Glomerular endothelial cell (primary cell): Measurements from ENCODE around the gene SON. TPM values are rescaled to one million over a fixed set of nuclear protein-coding genes. Genes with fewer than 3 reads are reported as not detected.
"Not testable (repeated sequence)": the region's sequence is repeated elsewhere in the genome, so short reads cannot be mapped to it uniquely, and the experiment has no call there.

Experiments used
- DNase-seq: peaks from one replicate; pipeline ENCODE4 v3.0.0-alpha.2; 2011; ENCODE audit warnings: low read depth, low spot score; ENCODE audit errors: extremely low read depth
- total RNA-seq: library from RNA; depleted of rRNA; stranded (reverse); fragments of >200 nt; gene quantifications from 2 replicates; pipeline ENCODE4 v1.2.3, GENCODE V29; 2015

Gene SON
- total RNA-seq, 1 donor from 2014 or later: 208 TPM

- no peak for DNase-seq
Measured at GRCh38 chr21:33566514-33566913, 23.7 kb downstream of the SON start.

- DNase-seq: no peak
Measured at GRCh38 chr21:33567914-33568313, 25.1 kb downstream of the SON start.

DNA sequence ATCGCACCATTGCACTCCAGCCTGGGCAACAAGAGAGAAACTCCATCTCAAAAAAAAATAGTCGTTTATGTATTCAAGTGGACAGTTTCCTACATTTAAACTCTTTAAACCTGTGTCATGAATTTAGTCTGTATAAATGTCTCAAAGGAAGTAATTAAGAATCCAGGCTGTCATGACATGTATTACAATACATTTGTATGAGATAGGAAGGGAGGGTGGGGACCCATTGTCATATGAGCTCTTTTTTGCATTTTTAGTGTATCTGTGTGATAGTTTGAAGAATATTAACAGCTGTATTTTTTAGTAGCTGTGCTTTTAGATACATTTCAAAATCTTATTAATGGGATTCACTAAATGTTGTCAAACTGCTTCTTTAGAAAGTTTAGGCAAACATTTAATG is 25.6 kb downstream of the SON start:
- no peak for DNase-seq

DNA sequence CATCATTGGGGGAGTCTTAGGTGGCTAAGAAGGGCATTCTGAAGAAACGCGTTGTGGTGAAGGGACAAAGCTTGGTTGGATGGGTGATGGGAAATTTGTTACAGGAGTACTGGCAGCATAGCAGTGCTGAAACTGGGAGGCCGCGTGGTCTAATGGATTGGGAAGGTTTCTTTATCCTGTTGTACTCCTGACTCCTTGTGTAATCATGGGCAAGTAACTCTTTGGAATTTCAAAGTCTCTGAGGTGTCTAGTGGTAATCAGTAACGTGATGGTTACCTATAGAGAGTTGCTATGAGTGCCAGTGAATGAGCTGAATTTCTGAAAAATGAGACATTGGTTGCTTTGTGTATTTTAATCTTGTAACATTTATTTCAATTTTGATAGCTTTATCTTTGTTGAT is 27.2 kb downstream of the SON start:
- DNase-seq: no peak

- no peak for DNase-seq
Measured at GRCh38 chr21:33572350-33572749, 29.5 kb downstream of the SON start.

DNA sequence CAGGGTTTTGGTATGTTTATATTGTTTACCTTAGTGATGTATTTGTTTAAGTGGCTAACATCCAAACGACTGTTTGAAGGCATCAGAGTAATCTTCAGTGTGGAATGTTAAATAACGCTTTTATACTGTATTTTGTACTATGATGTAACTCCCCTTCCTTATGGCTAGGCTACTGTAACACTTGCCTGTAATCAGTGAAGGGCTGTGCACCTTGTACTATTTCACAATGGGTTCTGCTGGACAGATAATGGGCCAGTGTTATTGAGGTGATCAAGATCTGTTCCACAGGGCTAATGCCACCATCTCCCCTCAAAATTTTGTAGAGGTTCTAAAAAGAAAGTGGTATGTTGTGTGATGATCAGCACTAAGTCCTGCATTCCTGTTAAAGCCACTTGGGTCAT is 33.9 kb downstream of the SON start:
- DNase-seq: not testable (repeated sequence)

- no peak for DNase-seq
Measured at GRCh38 chr21:33578214-33578613, 35.4 kb downstream of the SON start.

GRCh38 chr21:33578959-33579542 is 36.2 kb downstream of the SON start:
- DNase-seq: no peak

GRCh38 chr21:33584455-33584854 is 41.6 kb downstream of the SON start:
- no peak for DNase-seq

- DNase-seq: no peak
Measured at GRCh38 chr21:33586927-33587326, 44.1 kb downstream of the SON start.

DNA sequence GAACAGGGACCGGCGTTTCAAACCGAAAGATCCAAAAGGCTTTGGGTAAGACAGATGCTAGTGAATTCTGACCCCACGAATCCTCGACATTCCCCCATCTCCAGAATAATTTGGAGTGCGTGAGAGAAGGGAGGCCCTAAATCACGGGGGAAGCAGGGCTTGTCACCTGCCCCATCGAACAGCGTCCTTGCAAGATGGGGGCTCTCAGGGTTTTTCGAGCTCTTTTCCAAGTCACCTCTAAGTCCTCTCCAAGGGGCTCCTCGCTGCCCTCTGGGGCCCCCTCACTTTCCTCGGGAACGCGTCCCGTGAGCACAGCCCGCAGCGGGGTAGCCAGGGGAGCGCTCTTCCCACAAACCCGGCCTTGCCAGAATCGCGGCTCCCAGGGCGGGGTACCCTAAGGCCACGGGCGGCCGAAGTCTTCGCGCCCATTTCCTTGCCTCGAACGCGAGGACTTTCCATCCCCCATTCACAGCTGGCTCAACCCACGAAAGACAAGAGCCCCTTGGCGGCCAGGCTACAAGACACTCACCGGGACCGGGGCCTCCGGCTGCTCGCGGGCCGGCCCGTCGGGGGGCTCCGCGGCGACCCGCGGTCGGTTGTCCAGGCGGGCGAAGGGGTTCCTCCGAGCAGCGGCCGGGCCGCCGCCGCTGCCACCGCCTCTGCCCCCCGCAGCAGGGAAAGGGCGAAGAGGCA is 45.1 kb downstream of the SON start:
- no peak for DNase-seq

GRCh38 chr21:33588485-33589335 is 45.9 kb downstream of the SON start, which contains the start of gene DONSON:
DONSON (minus strand) TSS chr21:33588684; CDS start chr21:33588641, 43 bp downstream.
- DNase-seq: peak; percentile 51

- no peak for DNase-seq
Measured at GRCh38 chr21:33598051-33598450, 55.2 kb downstream of the SON start.

DNA sequence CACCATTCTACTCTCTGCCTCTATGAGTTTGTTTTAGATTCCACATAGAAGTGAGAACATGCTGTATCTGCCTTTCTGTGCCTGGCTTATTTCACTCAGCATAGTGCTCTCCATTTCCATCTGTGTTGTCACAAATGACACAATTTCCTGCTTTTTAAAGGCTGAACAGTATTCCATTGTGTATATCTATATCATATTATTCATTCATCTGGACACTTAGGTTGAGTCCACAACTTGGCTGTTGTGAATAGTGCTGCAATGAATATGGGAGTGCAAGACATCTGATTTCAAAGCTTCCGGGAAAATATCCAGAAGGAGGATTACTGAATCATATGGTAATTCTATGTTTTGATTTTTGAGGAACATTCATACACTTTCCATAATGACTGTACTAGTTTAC is 65.7 kb downstream of the SON start:
- peak; percentile 50 for DNase-seq

- DNase-seq: no peak
Measured at GRCh38 chr21:33611006-33611744, 68.3 kb downstream of the SON start.

DNA sequence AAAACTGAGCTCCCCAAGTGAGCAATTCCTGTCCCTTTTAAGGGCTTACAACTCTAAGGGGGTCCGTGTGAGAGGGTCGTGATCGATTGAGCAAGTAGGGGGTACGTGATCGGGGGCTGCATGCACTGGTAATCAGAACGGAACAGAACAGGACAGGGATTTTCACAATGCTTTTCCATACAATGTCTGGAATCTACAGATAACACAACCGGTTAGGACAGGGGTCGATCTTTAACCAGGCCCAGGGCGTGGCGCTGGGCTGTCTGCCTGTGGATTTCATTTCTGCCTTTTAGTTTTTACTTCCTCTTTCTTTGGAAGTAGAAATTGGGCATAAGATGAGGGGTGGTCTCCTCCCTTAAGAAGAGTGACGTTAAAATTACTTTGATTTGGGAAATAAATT is 74.7 kb downstream of the SON start:
- DNase-seq: not testable (repeated sequence)

DNA sequence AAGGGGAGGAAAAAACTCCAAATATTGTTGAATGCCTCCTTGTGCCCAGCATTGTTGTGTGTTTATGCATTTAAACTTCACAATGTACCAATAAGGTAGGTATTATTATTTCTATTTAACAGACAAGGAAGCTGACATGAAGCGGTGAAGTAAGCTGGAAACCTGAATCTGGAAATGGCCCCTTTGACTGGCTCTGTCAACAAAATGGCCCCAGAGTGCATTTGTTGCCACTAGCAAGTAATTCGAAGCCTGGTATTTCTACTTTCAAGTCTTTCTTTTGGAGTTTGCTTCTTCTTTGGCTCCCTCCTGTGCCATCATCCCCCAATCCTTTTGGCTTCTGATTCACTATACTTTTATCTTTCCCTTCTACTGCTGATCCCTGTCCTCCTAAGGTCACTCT is 75.6 kb downstream of the SON start:
- DNase-seq: no peak

DNA sequence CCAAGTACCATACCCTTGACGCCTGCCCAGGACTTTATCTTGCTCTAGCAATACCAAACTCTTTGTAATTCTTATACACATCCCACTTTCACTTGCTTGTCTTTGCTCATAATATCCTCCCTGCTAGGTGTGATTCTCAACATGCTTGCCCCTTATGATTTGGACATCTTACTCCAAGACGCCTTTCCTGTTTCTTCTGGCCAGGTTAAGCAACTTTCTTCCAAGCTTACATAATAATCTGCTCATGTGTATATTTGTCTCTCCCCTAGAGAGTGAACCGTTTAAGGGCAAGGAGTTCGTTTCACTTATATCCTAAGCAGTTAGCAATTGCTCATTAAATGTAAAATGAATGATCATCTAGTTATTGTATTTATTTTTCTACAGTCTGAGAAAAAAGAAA is 76.9 kb downstream of the SON start:
- DNase-seq: no peak

DNA sequence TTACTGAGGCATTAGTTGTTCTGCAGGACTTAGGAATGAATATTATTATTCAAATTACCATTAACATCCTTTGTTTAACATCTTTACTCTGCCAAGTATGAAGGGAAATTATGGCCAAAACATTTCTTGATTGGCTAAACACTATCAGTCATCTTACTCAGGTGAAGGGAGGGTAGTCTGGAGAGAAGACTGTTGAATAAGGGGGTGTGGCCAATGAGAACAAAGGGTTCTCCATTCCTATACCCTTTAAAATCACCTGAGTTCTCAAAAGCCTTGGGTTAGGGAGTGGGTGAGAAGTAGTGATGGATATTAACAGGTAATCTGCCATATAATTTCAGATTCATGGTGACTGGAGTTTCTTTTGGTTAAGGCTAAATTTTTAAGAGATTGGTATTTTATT is 79.4 kb downstream of the SON start:
- no peak for DNase-seq

DNA sequence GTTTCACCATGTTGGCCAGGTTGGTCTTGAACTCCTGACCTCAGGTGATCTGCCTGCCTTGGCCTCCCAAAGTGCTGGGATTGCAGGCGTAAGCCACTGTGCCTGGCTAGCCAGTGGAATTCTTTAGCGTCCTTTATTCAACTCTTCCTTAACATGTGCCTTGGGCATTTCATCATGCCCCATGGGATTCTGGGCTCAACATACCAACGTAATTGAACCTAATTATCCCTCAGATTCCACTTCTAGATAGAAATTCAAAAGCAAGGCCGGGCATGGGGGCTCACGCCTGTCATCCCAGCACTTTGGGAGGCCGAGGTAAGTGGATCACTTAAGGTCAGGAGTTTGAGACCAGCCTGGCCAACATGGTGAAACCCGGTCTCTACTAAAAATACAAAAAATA is 83.3 kb downstream of the SON start:
- not testable (repeated sequence) for DNase-seq
